Measurements from ENCODE around the gene FAM72C.
"Not testable (repeated sequence)": the region's sequence is repeated elsewhere in the genome, so short reads cannot be mapped to it uniquely, and the experiment has no call there.

The FAM72C gene

DNA sequence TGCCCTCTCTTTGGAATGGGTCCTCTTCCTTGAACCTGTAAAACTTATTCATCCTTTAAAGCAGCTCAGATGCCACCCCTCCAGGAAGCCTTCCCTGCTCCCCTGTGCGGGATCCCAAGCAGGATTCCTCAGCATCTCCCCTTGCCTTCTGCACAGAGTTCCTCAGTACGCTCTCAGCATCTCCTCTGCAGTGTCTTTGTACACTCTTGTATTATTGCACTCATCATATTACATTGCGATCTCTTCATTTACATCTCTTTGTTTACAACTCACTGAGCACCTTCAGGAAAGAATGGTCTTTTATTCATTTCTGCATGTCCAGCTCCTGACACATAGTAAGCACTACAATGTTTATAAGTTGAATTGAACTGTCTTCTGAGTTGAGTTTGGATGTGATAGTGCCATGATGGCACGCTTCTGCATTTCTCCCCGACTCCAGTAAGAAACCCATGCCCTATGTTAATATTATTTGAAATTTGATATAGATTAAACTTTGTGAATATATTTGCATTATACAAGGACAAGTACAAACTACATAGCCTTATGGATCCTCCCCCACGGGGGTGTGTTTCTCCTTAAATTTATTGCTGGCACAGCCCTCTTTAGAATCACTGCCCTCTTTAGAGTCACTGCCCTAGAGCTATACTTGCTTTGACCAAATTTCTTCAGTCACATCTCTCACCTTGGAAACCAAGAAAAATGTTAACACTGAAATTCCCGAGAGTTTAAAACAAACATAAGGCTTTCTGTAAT is 13.1 kb upstream of the FAM72C start:
- not testable (repeated sequence) for DNase-seq (ENCODE audit: low read depth)

DNA sequence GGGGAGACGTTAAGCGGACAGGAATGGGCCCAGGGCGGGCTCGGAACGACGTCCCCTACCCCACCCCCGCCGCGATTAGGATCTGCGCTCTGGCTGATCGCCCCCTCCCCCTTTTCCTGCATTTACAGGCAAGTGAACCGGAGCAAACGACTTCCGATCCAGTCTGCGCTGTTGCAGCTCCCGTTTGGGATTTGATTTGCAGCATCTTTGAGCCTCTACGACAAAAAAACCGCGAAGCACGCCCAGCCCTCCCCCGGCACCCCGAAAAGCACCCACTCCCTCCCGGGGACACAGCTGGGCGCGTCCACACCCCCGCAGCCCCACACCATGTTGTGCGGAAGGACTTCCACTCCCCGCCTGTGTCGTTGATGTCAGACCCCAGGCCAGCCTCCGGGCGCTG is 2.6 kb upstream of the FAM72C start:
- DNase-seq (ENCODE audit: low read depth): not testable (repeated sequence)

- not testable (repeated sequence) for DNase-seq (ENCODE audit: low read depth)
Observed at GRCh38 chr1:143973876-143974414, 2.2 kb upstream of the FAM72C start.

DNA sequence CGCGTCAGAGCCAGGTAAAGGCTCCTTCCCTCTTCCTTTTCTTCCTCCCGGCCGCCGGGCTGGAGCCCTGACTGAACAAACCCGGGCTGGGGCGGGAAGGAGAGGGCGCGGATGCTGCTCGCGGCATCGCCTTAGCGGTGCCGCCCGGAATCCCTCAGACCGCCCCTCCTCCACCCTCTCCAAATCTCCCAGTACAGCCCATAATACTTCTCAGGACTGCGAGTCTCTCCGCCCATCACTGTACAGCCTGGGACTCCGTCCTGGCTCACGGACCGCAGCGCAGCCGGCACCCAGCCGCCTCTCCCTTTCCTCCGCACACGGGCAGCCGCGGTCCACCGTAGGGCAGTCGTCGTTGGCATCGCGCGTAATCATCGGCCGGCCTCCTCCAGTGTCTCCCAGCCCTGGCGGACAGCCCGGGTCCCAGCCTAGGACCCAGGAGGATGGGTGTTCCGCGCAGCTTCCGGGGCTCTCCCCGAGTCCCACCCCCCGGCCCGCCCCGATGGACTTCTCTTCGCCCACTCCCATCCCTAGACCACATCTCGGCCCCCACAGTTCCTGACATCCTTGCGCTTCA is 1.1 kb upstream of the FAM72C start:
- DNase-seq (ENCODE audit: low read depth): not testable (repeated sequence)

GRCh38 chr1:143965860-143966259 is 5.9 kb downstream of the FAM72C start:
- DNase-seq (ENCODE audit: low read depth): not testable (repeated sequence)

GRCh38 chr1:143964294-143964693 is 7.5 kb downstream of the FAM72C start:
- not testable (repeated sequence) for DNase-seq (ENCODE audit: low read depth)

DNA sequence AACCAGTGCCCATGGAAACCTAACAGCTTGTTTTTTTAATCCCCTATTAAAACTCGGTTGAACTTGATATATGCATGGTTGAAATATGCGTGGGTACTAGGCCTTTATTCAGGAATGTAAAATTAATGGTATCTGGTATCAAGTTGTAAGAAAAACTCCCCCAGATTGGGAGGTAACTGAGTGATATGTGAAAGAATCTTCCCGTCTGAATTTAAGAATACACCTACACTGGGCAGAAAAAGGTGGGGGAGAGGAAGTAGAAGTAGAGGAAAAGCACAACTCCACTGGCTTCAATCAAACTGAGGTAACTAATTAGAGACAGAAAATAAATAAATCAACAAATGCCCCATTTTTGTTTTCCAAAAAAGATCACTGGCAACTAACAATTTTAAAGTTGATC is 15.9 kb downstream of the FAM72C start:
- DNase-seq (ENCODE audit: low read depth): not testable (repeated sequence)

DNA sequence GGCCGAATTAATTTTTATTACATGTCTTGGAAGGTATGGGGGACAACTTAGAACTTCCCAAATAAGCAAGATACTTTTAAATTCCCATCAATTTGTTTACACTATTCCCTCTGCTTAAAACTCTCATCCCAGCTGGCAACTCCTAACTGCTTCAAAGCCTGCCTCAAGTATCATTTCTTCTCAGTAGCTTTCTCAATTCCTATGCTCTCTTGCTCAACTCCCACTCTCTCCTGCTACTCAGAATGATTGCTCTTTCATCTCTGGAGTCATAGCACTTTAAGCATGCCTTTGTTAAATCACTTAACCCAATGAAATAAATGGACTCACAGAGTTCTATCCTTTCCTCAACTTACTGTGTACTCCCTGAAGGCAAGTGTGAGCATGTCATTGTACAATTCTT is 18.9 kb downstream of the FAM72C start:
- DNase-seq (ENCODE audit: low read depth): not testable (repeated sequence)

DNA sequence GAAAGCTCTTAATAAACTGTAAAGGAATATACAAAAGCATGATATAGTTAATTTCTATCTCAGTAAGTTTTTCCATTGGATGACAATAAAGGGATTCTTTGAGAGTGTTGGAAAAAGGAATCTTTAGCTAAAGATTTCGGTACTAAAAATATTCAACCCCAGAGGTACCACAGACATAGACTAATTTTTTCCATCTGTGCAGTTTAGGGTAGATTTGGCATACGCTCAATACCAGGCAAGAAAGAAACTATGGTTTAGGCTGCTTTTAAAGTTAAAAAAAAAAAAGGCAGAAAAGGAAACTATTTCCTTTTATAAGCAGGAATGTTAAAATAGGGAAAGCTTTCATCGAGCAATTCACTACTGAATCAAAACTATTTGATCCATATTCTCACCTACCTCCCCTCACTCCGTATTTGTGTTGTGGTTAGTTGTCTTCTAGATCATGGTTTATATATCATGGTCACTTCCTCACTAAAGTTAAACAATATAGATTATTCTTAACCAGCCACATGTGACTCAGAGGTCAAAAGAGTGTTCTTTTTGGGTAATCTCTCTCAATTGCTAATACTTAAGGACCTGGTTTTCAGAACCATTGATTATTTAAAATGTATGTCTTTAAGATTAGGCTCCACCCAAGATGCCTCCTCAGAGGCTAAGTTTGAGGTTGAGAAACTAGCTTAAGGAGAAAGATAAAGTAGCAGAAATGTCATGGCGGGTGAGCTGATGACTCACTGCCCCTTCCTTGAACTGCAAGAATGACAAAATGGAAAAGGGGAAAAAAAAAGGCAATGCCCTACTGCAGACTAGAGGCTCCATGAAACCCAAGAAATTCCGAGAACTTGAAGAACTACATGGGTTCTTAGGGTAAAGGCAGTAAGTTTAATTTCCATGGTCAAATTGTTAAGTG is 20.0 kb downstream of the FAM72C start:
- DNase-seq (ENCODE audit: low read depth): not testable (repeated sequence)

DNA sequence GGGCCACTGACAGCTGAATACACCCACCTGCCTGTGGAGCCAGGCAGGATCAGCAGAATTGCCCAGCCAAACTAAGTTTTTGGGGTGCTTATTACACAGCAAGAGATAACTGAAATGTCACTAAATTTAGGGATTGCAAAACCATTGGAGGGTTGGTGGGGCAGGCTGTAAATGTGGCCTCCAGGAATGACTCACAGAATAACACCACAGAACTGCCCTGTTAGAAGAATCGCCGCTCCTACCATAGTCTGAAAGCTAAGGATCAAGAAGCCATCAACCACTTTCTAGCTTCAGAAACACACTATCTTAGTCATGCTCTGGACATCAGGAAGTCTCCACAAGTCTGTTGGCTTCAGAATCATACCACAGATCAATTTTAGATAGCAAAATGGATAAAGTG is 24.0 kb downstream of the FAM72C start:
- not testable (repeated sequence) for DNase-seq (ENCODE audit: low read depth)

- not testable (repeated sequence) for DNase-seq (ENCODE audit: low read depth)
Observed at GRCh38 chr1:143945253-143945652, 26.5 kb downstream of the FAM72C start.

DNA sequence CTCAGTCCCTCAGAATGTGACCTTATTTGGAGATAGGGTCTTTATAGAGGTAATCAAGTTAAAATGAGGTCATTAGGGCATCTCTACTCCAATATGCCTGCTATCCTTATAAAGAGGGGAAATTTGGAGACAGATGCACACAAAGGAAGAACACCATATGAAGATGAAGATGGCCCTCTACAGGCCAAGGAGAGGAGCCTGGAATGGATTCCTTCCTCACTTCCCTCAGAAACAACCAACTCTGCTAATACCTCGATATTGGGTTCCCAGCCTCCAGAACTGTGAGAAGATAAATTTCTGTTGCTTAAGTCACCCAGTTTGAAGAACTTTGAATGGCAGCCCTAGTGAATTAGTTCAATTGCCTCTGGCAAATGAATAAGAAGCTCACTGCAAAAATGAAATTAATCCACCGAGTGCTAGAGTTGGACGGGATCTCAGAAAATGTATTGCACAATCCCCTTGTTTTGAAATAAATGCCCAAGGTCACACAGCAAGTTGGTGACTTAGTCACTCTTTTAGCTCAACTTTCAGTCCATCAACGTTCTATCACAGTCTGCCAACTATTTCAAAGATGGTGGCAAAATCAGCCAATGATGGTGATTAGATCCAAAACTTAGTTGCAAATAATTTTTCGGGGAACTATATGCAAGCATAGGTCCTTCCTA is 27.1 kb downstream of the FAM72C start:
- DNase-seq (ENCODE audit: low read depth): not testable (repeated sequence)

- DNase-seq (ENCODE audit: low read depth): not testable (repeated sequence)
Observed at GRCh38 chr1:143943319-143943978, 28.3 kb downstream of the FAM72C start.

- DNase-seq (ENCODE audit: low read depth): not testable (repeated sequence)
Observed at GRCh38 chr1:143942238-143942860, 29.4 kb downstream of the FAM72C start.

DNA sequence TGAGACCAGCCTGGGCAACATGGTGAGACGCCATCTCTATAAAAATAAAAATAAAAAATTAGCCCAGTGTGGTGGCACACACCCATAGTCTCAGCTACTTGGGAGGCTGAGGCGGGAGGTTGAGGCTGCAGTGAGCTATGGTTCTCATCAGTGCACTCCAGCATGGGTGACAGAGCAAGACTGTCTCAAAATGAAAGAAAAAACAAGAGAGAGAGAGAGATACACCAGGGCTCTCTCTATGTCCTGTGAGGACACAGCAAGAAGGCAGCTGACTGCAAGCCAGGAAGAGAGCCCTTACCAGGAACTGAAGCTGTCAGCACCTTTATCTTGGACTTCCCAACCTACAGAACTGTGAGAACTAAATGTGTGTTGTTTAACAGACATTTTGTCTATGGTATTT is 32.1 kb downstream of the FAM72C start:
- DNase-seq (ENCODE audit: low read depth): not testable (repeated sequence)

- not testable (repeated sequence) for DNase-seq (ENCODE audit: low read depth)
Observed at GRCh38 chr1:143938922-143939321, 32.9 kb downstream of the FAM72C start.

GRCh38 chr1:143936457-143937115 is 35.2 kb downstream of the FAM72C start:
- DNase-seq (ENCODE audit: low read depth): peak; percentile 24

- not testable (repeated sequence) for DNase-seq (ENCODE audit: low read depth)
Observed at GRCh38 chr1:143919127-143919526, 52.7 kb downstream of the FAM72C start.

DNA sequence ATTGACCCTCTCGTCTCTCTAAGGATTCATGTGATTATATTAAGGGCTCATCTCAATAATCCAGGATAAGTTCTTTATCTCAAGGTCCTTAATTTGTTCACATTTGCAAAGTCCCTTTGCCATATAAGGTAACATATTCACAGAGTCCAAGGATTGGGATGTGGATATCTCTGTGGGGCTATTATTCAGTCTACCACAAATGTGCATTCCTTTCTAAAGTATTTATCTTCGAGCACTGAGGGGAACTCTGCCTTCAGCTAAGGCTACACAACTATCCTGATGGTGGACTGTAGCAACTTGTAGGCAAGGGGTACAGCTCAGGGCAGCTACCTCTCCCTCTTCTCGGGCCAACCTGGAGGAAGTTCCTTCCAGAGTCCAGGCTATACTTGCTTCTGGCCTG is 53.2 kb downstream of the FAM72C start:
- not testable (repeated sequence) for DNase-seq (ENCODE audit: low read depth)

GRCh38 chr1:143913705-143914104 is 58.1 kb downstream of the FAM72C start:
- not testable (repeated sequence) for DNase-seq (ENCODE audit: low read depth)

Measured in activated T-cell treated with anti-CD3 and anti-CD28 coated beads for 1 hour (primary cell).